GM19193 (cell line): Measurements from ENCODE around the gene TIMM23.

Source experiments
- POLR2A ChIP-seq: IDR thresholded peaks from 4 replicates; pipeline ENCODE4 v1.6.1; 2011; ENCODE audit not compliant: insufficient read depth, insufficient read length; ENCODE audit errors: extremely low read depth

TIMM23 gene

GRCh38 chr10:46033602-46034011 lies 61.3 kb downstream of the TIMM23 start:
- no peak for TF ChIP-seq POLR2A

DNA sequence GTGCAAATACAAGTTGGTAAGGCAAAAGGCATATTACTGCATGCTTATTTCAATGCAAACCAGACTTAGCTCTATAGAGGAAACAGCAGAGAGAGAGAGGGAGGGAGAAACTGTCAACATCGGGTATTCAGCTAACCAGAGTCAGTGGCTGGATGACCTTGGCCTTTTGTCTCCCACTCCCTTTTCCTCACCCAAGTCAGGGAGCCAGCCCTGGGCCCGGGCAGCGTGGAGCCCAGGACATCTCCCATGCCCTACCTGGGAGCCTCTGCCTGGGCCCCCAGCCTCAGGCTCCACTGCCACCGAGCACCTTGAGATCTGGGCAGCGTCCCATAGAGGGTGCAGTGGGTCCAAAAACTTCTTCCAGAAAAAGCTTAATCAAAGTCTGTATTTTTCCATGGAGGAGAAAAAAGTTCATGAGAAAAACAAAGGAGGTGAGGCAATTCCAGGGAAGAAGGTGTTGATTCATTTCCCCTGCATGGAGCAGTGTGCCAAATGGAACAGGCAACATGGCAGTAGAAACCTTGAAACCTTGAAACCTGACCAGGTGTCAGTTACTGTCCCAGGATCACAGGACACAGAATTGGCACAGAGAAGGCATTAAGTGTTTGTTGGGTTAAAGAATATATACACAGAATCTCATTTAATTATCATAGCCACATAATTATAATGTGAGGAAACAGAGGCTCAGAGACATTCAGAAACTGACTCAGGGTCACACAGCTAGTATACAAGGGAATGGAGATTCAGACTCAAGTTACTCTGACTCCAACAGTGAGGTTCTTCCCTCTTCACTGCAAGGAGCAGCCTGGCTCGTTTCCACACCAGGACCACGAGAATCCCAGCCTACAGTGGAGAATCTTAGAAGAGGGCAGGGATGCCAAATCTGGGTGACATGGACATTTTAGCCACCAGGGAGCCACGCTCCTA lies 63.9 kb downstream of the TIMM23 start:
- TF ChIP-seq POLR2A: no peak

DNA sequence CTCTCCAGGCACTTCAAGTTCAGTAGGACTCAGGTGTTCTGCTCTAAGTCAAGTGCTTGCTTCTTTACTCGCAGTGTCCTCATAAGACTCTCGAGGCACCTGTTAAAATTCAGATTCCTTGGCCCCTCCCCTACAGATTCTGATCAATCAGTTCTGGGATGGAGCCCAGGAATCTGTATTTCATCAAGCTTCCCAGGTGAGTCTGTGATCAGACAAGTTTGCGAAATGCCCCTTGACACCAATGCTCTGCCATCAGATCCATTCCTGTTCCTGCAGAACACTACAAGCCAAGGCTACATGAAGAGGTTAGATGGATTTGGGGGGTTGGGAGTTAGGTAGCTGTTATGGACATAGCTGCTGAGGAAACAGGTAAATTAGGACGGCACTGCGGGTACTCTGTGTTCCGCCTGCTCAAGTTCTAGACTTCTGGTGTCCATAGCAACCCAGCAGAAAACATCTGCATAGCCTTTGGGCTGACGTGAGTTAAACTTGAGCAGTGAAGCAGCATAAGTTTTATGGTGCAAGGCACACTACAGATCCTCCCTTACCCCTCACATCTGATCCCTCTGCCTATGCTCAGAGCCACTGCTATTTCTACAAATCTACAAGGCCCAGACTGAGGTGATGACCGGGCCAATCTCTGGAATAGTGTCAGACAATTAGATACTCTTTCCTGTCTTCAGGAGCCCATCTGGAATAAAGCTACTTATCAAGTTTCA lies 65.0 kb downstream of the TIMM23 start:
- no peak for TF ChIP-seq POLR2A

DNA sequence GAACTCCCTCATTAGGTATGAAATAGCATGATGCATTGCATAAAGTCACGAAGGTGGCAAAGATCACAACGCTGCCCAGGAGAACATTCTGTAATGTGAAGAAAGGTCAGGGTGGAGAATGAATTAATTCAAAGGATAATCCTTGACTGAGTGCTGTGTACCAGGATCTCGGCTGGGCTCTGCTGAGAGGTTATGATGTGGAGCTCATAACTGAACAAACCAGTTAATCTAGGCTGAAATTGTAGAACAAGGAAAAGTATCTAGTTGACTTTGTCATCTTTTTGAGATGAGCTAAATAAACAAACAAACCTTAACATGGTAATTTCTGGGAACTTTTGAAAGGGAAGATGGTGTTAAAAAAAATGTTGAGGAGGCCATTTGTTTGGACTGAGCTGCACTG lies 67.7 kb downstream of the TIMM23 start:
- no peak for TF ChIP-seq POLR2A

- TF ChIP-seq POLR2A: no peak
Observed at GRCh38 chr10:46042527-46042926, 70.2 kb downstream of the TIMM23 start.

DNA sequence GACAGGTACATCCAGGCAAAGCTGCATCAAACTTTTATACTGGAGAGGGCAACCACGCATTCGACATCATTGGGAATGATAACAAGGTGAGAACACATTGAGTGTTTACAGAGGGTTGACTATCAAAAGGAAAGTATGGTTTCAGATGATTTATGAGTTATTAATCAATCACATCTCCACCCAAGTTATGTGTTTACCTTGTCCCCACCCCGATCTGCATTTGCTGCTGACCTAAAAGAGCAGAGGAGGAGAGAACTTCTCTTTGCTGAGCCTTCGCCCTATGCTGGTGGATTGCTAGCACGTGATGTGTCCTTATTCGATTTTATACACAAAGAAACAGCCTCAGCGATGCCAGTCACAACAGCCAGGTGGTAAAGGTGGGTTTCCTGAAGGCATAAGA lies 74.0 kb downstream of the TIMM23 start, which contains the start of gene MSMB:
Gene MSMB (minus strand): TSS at position 9 of the 400 bp plus-strand sequence. CDS start 32 bp downstream, outside the sequence.
- TF ChIP-seq POLR2A: no peak

GRCh38 chr10:46048152-46048551 lies 75.9 kb downstream of the TIMM23 start:
- TF ChIP-seq POLR2A: no peak

- TF ChIP-seq POLR2A: no peak
Observed at GRCh38 chr10:46050941-46051623, 78.8 kb downstream of the TIMM23 start.

DNA sequence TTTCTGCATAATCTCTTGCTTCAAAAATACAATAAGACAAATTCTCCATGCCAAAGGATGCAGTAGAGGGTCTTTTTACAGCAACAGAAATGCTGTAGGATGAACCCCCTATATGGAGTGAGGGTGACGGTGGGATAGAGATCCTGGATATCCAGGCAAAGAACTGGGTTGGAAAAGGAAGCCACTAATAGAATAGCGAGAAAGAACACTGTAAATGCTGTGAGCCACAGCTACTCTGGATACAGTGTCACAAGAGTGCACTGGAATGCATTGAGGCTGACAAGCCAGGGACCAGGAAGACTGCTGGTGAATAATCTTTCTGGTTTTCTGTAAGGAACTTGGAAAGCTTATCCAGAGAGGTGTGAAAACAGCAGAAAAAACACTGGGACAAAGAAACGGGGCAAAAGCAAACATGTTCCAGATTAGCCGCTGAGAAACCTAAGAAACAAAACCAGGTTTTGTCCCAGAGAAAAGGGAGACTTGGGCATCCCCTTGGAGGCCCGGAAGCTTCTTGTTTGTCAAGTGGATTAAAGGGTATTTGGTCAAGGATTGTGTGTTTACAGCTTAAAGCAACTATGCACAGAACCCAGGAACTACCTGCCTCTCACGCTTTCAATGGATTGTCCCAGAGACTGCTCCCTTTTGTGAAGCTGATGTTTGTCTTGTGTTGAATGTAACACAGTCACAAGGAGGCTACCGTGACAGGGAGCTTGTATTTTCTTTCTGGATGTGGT lies 79.9 kb downstream of the TIMM23 start:
- TF ChIP-seq POLR2A: no peak

GRCh38 chr10:46052791-46053375 lies 80.6 kb downstream of the TIMM23 start:
- no peak for TF ChIP-seq POLR2A
